Calu3 (cell line): ENCODE measurements around the gene SLC4A8. TPM values are rescaled to one million over a fixed set of nuclear protein-coding genes. Genes with fewer than 3 reads are reported as not detected.

Source experiments
- BruUV-seq: library from RNA; stranded (reverse); fragments of 400-500 nt; replicated peaks from 2 replicates; lab custom pipeline; 2021; lab: Mats Ljungman, UMichigan
- CTCF ChIA-PET: fragments of 300-600 bp; sonication (Branson Sonifier 250); formaldehyde crosslinking; loops from one replicate; lab custom pipeline; 2022; ENCODE audit warnings: antibody characterized with exemption; lab: Charles Lee
- DNase-seq: peaks from one replicate; pipeline ENCODE4 v3.0.0; 2022
- H3K27ac Mint-ChIP-seq: one replicate; pipeline ENCODE4 v1.8.0; 2022; ENCODE audit warnings: mixed read lengths; ENCODE audit not compliant: unreplicated experiment
- H3K27me3 Mint-ChIP-seq: one replicate; pipeline ENCODE4 v1.8.0; 2022; ENCODE audit warnings: mixed read lengths; ENCODE audit not compliant: unreplicated experiment
- H3K36me3 Mint-ChIP-seq: one replicate; pipeline ENCODE4 v1.8.0; 2022; ENCODE audit warnings: mild to moderate bottlenecking, moderate library complexity, mixed read lengths; ENCODE audit not compliant: insufficient read depth, unreplicated experiment
- H3K4me1 Mint-ChIP-seq: one replicate; pipeline ENCODE4 v1.8.0; 2022; ENCODE audit warnings: mild to moderate bottlenecking, low read depth, mixed read lengths; ENCODE audit not compliant: unreplicated experiment
- H3K4me3 Mint-ChIP-seq: one replicate; pipeline ENCODE4 v1.8.0; 2022; ENCODE audit warnings: mild to moderate bottlenecking, low read depth, moderate library complexity, mixed read lengths; ENCODE audit not compliant: unreplicated experiment
- H3K9me3 Mint-ChIP-seq: one replicate; pipeline ENCODE4 v1.8.0; 2022; ENCODE audit warnings: low read depth, mixed read lengths; ENCODE audit not compliant: unreplicated experiment
- intact Hi-C: fragments of 100-400 bp; cut with micrococcal nuclease; formaldehyde crosslinking; loops from one replicate; pipeline ENCODE4 v1.10.0; 2022; ENCODE audit not compliant: unreplicated experiment
- total RNA-seq: library from RNA; stranded (reverse); gene quantifications from 2 replicates; pipeline ENCODE4 v1.2.3, GENCODE V29; 2022
- TF ChIP-seq, protein P1 (sequence below): fragments of 200-600 bp; IDR thresholded peaks from one replicate; pipeline ENCODE4 v1.8.0; 2022; ENCODE audit warnings: antibody characterized with exemption; ENCODE audit not compliant: unreplicated experiment

The SLC4A8 gene
- total RNA-seq, 1 experiment from 2014 or later = 1.1 TPM

DNA sequence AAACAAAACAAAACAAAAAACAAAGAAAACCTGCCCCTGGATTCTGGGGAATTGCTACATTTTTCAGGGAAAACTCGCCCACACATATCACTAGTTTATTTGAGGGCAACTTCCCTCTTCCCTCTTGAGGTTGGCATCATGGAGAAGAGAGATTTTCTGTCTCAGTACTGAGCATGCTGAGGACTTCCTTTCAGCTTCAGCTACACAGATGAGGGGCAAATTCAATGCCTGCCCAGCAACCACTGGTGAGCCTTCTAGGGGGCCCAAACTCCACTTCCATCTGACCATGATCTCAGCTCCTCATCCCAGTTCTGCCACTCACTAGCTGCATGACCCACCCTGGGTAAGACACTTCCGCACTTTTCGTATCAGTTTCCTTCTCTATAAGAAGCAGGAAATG is 103.3 kb downstream of the SLC4A8 start:
- TF ChIP-seq, protein P1, sequence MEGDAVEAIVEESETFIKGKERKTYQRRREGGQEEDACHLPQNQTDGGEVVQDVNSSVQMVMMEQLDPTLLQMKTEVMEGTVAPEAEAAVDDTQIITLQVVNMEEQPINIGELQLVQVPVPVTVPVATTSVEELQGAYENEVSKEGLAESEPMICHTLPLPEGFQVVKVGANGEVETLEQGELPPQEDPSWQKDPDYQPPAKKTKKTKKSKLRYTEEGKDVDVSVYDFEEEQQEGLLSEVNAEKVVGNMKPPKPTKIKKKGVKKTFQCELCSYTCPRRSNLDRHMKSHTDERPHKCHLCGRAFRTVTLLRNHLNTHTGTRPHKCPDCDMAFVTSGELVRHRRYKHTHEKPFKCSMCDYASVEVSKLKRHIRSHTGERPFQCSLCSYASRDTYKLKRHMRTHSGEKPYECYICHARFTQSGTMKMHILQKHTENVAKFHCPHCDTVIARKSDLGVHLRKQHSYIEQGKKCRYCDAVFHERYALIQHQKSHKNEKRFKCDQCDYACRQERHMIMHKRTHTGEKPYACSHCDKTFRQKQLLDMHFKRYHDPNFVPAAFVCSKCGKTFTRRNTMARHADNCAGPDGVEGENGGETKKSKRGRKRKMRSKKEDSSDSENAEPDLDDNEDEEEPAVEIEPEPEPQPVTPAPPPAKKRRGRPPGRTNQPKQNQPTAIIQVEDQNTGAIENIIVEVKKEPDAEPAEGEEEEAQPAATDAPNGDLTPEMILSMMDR = no peak
- intact Hi-C loops = no loop called here
- BruUV-seq = no TSS peak
- Mint-ChIP-seq H3K36me3 (no peaks in the 10 kb centered on the region), H3K4me3 (no peak overlapping the region), H3K4me1 (peaks cover 12% of the 10 kb centered on the region), H3K9me3 (no peaks in the 10 kb centered on the region), H3K27ac (no peak overlapping the region), H3K27me3 (peaks cover 14% of the 10 kb centered on the region)
- DNase-seq = no peak
- CTCF ChIA-PET = no interaction called here

- DNase-seq = no peak
- Mint-ChIP-seq H3K9me3 (no peaks in the 10 kb centered on the region), H3K4me3 (no peak overlapping the region), H3K27me3 (peaks cover 17% of the 10 kb centered on the region), H3K27ac (no peak overlapping the region), H3K36me3 (no peaks in the 10 kb centered on the region), H3K4me1 (peaks cover 12% of the 10 kb centered on the region)
- TF ChIP-seq, protein P1 = no peak
- no TSS peak for BruUV-seq
- CTCF ChIA-PET = interaction anchor here (1.2 kb wide), 1 partner anchor 108 kb away, joined by 3 read pairs; no protein-coding TSS in a partner anchor
- intact Hi-C loops = no loop called here
Measured at GRCh38 chr12:51528852-51529650, 104.4 kb downstream of the SLC4A8 start.

DNA sequence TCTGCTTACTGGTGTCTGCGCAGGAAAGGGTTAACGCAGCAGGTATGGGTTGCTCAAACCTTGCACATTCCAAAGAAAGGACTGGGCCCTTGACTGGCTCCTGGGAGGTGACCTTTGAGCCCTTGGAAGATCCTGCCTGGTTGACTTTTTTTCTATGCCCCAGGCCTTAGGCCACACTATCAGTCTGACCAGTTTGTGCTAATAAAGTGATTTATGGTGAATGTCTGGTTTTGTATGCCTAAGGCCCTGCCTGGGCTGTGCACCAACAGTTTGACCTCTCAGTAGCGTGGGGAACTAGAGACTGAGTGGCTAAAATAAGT is 105.0 kb downstream of the SLC4A8 start:
- no peak for DNase-seq
- no TSS peak for BruUV-seq
- intact Hi-C loops = no loop called here

GRCh38 chr12:51530208-51530607 is 105.6 kb downstream of the SLC4A8 start:
- H3K27me3 Mint-ChIP-seq = peaks cover 28% of the 10 kb centered on the region
- DNase-seq = no peak
- no peak overlapping the region for H3K4me3 Mint-ChIP-seq
- CTCF ChIA-PET = no interaction called here
- BruUV-seq = no TSS peak
- intact Hi-C loops = loop anchor here (5.0 kb wide), 1 partner anchor 147 kb away; no protein-coding TSS in a partner anchor
- H3K4me1 Mint-ChIP-seq = peaks cover 12% of the 10 kb centered on the region
- no peaks in the 10 kb centered on the region for H3K9me3 Mint-ChIP-seq
- H3K36me3 Mint-ChIP-seq = no peaks in the 10 kb centered on the region
- TF ChIP-seq, protein P1 = no peak
- no peak overlapping the region for H3K27ac Mint-ChIP-seq

More for the DNA sequence above, 105.0 kb downstream of the SLC4A8 start:
- Mint-ChIP-seq H3K9me3 (no peaks in the 10 kb centered on the region), H3K4me3 (no peak overlapping the region), H3K36me3 (no peaks in the 10 kb centered on the region), H3K27ac (no peak overlapping the region), H3K4me1 (peaks cover 12% of the 10 kb centered on the region), H3K27me3 (peaks cover 23% of the 10 kb centered on the region)
- TF ChIP-seq, protein P1 = no peak
- CTCF ChIA-PET = interaction anchor here (1.2 kb wide), 1 partner anchor 109 kb away, joined by 3 read pairs; no protein-coding TSS in a partner anchor
